SHP77 (cell line): ENCODE data around the gene CYFIP2.
A peak's percentile ranks its signal among the peaks of the same experiment; 100 is the strongest.

ENCODE experiments used
- DNase-seq, 2 experiments: peaks; one replicate each; lab custom pipeline; 2025; lab: John Stamatoyannopoulos, UW

Gene CYFIP2

GRCh38 chr5:157324237-157324636, 58.3 kb downstream of the CYFIP2 start:
- DNase-seq: no peak

- DNase-seq: no peak
Observed at GRCh38 chr5:157326440-157327005, 60.6 kb downstream of the CYFIP2 start.

GRCh38 chr5:157327771-157328170, 61.8 kb downstream of the CYFIP2 start:
- DNase-seq: no peak

- DNase-seq: peak; percentile 34 to 79
Observed at GRCh38 chr5:157328277-157328912, 62.5 kb downstream of the CYFIP2 start.

GRCh38 chr5:157331807-157332206, 65.9 kb downstream of the CYFIP2 start:
- DNase-seq: no peak

- no peak for DNase-seq
Observed at GRCh38 chr5:157335534-157336422, 69.9 kb downstream of the CYFIP2 start.

GRCh38 chr5:157336423-157336744, 70.5 kb downstream of the CYFIP2 start:
- no peak for DNase-seq

GRCh38 chr5:157339409-157339808, 73.5 kb downstream of the CYFIP2 start:
- DNase-seq: no peak

GRCh38 chr5:157342822-157343402, 77.0 kb downstream of the CYFIP2 start:
- DNase-seq: no peak

- DNase-seq: no peak
Observed at GRCh38 chr5:157343842-157344790, 78.2 kb downstream of the CYFIP2 start.

GRCh38 chr5:157345067-157345466, 79.1 kb downstream of the CYFIP2 start:
- no peak for DNase-seq

GRCh38 chr5:157345485-157345884, 79.6 kb downstream of the CYFIP2 start:
- no peak for DNase-seq

- DNase-seq: no peak
Observed at GRCh38 chr5:157347301-157348048, 81.6 kb downstream of the CYFIP2 start.

GRCh38 chr5:157348049-157348400, 82.1 kb downstream of the CYFIP2 start:
- DNase-seq: no peak

GRCh38 chr5:157350939-157351801, 85.2 kb downstream of the CYFIP2 start:
- no peak for DNase-seq

- DNase-seq: no peak
Observed at GRCh38 chr5:157351802-157352092, 85.8 kb downstream of the CYFIP2 start.

GRCh38 chr5:157352756-157353340, 86.9 kb downstream of the CYFIP2 start:
- DNase-seq: no peak

- no peak for DNase-seq
Observed at GRCh38 chr5:157354800-157355199, 88.9 kb downstream of the CYFIP2 start.

GRCh38 chr5:157356576-157356975, 90.7 kb downstream of the CYFIP2 start:
- DNase-seq: no peak

- no peak for DNase-seq
Observed at GRCh38 chr5:157357823-157358222, 91.9 kb downstream of the CYFIP2 start.
